Uterus (tissue), 4 donors: ENCODE results near the gene PID1. TPM values are rescaled to one million over a fixed set of nuclear protein-coding genes. Genes with fewer than 3 reads are reported as not detected.

Source experiments
- DNase-seq, 2 donors: peaks; one replicate each; pipeline ENCODE4 v3.0.0-alpha.2; 2019 to 2020
- H3K27ac ChIP-seq, 2 donors: fragments of 200-600 bp; sonication (generic); 1 replicate in 1 of 2; 2 replicates in 1 of 2; pipeline ENCODE4 v1.5.1; 2016 to 2018
- H3K27me3 ChIP-seq, 2 donors: fragments of 200-600 bp; sonication (generic); one replicate each; pipeline ENCODE4 v1.5.1; 2018 to 2019; ENCODE audit warnings: control low read depth in 1 of 2
- H3K36me3 ChIP-seq, 2 donors: fragments of 200-600 bp; sonication (generic); one replicate each; pipeline ENCODE4 v1.5.1; 2019; ENCODE audit warnings: control low read depth in 1 of 2
- H3K4me1 ChIP-seq, 2 donors: fragments of 200-600 bp; sonication (generic); one replicate each; pipeline ENCODE4 v1.5.1; 2018 to 2019; ENCODE audit warnings: control low read depth in 1 of 2
- H3K4me3 ChIP-seq, 2 donors: fragments of 200-600 bp; sonication (generic); 1 replicate in 1 of 2; 2 replicates in 1 of 2; pipeline ENCODE4 v1.5.1; 2018 to 2019; ENCODE audit warnings: mild to moderate bottlenecking in 1 of 2
- H3K9me3 ChIP-seq, 2 donors: fragments of 200-600 bp; sonication (generic); one replicate each; pipeline ENCODE4 v1.5.1; 2019; ENCODE audit warnings: control low read depth in 1 of 2
- CTCF ChIP-seq, 4 experiments: fragments of 200-600 bp in 2 of 4; fragments of 450-650 bp in 2 of 4; sonication (generic) in 2 of 4; IDR thresholded peaks; one replicate each; pipeline ENCODE4 v1.5.1; 2016 to 2019; ENCODE audit warnings: antibody characterized with exemption in 4 of 4, mild to moderate bottlenecking in 2 of 4, moderate library complexity in 1 of 4
- POLR2A ChIP-seq, 2 donors: fragments of 450-650 bp; IDR thresholded peaks; one replicate each; pipeline ENCODE4 v1.6.1; 2016; ENCODE audit warnings: antibody characterized with exemption in 2 of 2, mild to moderate bottlenecking in 1 of 2, moderate library complexity in 1 of 2
- intact Hi-C: fragments of 100-400 bp; cut with DNase I; formaldehyde crosslinking; loops from one replicate; pipeline ENCODE4 v1.15.1; 2023; ENCODE audit warnings: low total_unique reads
- total RNA-seq, 4 donors: library from RNA; depleted of rRNA in 3 of 4; stranded (reverse); fragments of >200 nt in 3 of 4; gene quantifications; one replicate each; pipeline versions ENCODE4 v1.1.0 to v1.2.4, GENCODE V29; 2014 to 2023
- donor health status: DM: yes; HTN: yes; CAD: no.

Gene PID1
- total RNA-seq, 4 donors from 2014 or later = 26.4 to 48.5 (median 37.1) TPM

- intact Hi-C loops = no loop called here
- no peak for DNase-seq
- Histone ChIP-seq H3K9me3 (no peaks in the 10 kb centered on the region), H3K4me1 (no peaks in the 10 kb centered on the region), H3K36me3 (no peaks in the 10 kb centered on the region), H3K27ac (no peak overlapping the region), H3K27me3 (no peaks in the 10 kb centered on the region), H3K4me3 (no peak overlapping the region)
- TF ChIP-seq CTCF (IDR thresholded peaks at IDR 0.05) = no peak
- no peak for TF ChIP-seq POLR2A (IDR thresholded peaks at IDR 0.05)
Measured at GRCh38 chr2:229287823-229288222, 16.7 kb upstream of the PID1 start.

- Histone ChIP-seq H3K36me3 (no peaks in the 10 kb centered on the region), H3K4me1 (no peaks in the 10 kb centered on the region), H3K27me3 (no peaks in the 10 kb centered on the region), H3K4me3 (no peak overlapping the region), H3K9me3 (no peaks in the 10 kb centered on the region), H3K27ac (peak overlapping the region in 1 of 2 donors; percentile 26)
- TF ChIP-seq CTCF (IDR thresholded peaks at IDR 0.05) = no peak
- TF ChIP-seq POLR2A (IDR thresholded peaks at IDR 0.05) = no peak
- peak; percentile 66 to 71 for DNase-seq
- intact Hi-C loops = no loop called here
Measured at GRCh38 chr2:229282758-229283546, 11.9 kb upstream of the PID1 start.

GRCh38 chr2:229279516-229279915, 8.4 kb upstream of the PID1 start:
- no peaks in the 10 kb centered on the region for H3K9me3 ChIP-seq
- H3K4me3 ChIP-seq = no peak overlapping the region
- DNase-seq = no peak
- intact Hi-C loops = no loop called here
- H3K4me1 ChIP-seq = no peaks in the 10 kb centered on the region
- no peaks in the 10 kb centered on the region for H3K36me3 ChIP-seq
- TF ChIP-seq CTCF (IDR thresholded peaks at IDR 0.05) = no peak
- no peak for TF ChIP-seq POLR2A (IDR thresholded peaks at IDR 0.05)
- H3K27ac ChIP-seq = no peak overlapping the region
- no peaks in the 10 kb centered on the region for H3K27me3 ChIP-seq

- intact Hi-C loops = no loop called here
- no peak for DNase-seq
- Histone ChIP-seq H3K27me3 (no peaks in the 10 kb centered on the region), H3K4me3 (no peak overlapping the region), H3K9me3 (no peaks in the 10 kb centered on the region), H3K4me1 (peaks cover 0 to 3% of the 10 kb centered on the region in 2 donors), H3K27ac (no peak overlapping the region), H3K36me3 (no peaks in the 10 kb centered on the region)
- TF ChIP-seq POLR2A (IDR thresholded peaks at IDR 0.05) (no peak), CTCF (IDR thresholded peaks at IDR 0.05) (no peak)
Measured at GRCh38 chr2:229275506-229275905, 4.4 kb upstream of the PID1 start.

- DNase-seq = peak; percentile 47 to 51
- Histone ChIP-seq H3K9me3 (no peaks in the 10 kb centered on the region), H3K36me3 (no peaks in the 10 kb centered on the region), H3K27ac (peak overlapping the region; percentile 16 to 43), H3K4me3 (peak overlapping the region in 1 of 2 donors; percentile 5), H3K4me1 (peaks cover 0 to 3% of the 10 kb centered on the region in 2 donors), H3K27me3 (no peaks in the 10 kb centered on the region)
- TF ChIP-seq CTCF (IDR thresholded peaks at IDR 0.05) (peak; percentile 64 to 77 (median 70)), POLR2A (IDR thresholded peaks at IDR 0.05) (no peak)
- intact Hi-C loops = no loop called here
Measured at GRCh38 chr2:229273723-229274338, 2.7 kb upstream of the PID1 start.
